Measurements from ENCODE around the gene ANKRD39. TPM values are rescaled to one million over a fixed set of nuclear protein-coding genes. Genes with fewer than 3 reads are reported as not detected.

ANKRD39 gene
- total and polyA plus RNA-seq, 2 experiments from 2014 or later: 17.5 to 32.0 TPM

DNA sequence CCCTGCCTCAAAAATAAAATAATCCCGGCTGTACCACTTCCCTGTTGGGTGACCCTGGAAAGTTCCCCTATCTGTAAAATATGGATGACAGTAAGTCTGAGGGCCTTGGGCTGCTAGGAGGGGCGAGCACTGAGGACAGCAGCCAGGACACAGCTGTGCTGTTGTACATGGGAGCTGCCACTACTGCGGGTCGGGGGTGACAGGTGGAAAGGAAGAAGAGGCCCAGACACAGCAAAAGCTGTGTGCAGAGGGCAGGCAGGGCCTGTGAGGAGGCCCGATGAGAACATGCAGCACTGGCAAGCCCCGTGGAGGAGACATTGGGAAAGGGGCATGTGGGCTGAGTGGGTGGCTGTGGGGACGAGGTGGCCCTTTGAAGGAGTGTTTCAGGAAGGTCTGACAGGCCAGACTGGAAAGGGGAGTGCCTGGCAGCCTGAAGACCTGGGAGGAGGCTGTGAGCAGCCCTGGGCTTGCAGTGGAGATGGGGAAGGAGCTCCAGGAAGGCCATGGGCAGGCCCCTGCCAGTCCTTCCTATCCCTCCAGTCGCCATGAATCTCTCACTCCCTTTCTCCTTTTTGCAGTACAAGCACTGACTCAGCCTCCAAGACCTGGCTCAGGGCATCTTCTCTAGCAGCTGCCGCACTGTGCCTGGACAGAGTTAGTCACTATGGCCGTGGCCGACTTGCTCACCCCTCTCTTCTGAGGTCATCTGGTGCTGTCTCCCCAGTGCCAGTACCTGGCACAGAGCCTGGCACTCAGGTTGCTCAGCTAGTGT is 41.0 kb upstream of the ANKRD39 start (continued):
- TF ChIP-seq, protein P1, sequence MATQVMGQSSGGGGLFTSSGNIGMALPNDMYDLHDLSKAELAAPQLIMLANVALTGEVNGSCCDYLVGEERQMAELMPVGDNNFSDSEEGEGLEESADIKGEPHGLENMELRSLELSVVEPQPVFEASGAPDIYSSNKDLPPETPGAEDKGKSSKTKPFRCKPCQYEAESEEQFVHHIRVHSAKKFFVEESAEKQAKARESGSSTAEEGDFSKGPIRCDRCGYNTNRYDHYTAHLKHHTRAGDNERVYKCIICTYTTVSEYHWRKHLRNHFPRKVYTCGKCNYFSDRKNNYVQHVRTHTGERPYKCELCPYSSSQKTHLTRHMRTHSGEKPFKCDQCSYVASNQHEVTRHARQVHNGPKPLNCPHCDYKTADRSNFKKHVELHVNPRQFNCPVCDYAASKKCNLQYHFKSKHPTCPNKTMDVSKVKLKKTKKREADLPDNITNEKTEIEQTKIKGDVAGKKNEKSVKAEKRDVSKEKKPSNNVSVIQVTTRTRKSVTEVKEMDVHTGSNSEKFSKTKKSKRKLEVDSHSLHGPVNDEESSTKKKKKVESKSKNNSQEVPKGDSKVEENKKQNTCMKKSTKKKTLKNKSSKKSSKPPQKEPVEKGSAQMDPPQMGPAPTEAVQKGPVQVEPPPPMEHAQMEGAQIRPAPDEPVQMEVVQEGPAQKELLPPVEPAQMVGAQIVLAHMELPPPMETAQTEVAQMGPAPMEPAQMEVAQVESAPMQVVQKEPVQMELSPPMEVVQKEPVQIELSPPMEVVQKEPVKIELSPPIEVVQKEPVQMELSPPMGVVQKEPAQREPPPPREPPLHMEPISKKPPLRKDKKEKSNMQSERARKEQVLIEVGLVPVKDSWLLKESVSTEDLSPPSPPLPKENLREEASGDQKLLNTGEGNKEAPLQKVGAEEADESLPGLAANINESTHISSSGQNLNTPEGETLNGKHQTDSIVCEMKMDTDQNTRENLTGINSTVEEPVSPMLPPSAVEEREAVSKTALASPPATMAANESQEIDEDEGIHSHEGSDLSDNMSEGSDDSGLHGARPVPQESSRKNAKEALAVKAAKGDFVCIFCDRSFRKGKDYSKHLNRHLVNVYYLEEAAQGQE (IDR thresholded peaks at IDR 0.05; ENCODE audit: unreplicated experiment): no peak
- TF ChIP-seq, protein P2, sequence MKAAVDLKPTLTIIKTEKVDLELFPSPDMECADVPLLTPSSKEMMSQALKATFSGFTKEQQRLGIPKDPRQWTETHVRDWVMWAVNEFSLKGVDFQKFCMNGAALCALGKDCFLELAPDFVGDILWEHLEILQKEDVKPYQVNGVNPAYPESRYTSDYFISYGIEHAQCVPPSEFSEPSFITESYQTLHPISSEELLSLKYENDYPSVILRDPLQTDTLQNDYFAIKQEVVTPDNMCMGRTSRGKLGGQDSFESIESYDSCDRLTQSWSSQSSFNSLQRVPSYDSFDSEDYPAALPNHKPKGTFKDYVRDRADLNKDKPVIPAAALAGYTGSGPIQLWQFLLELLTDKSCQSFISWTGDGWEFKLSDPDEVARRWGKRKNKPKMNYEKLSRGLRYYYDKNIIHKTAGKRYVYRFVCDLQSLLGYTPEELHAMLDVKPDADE (IDR thresholded peaks at IDR 0.05): no peak
- no peak for TF ChIP-seq JUNB (IDR thresholded peaks at IDR 0.05; ENCODE audit: unreplicated experiment)
- TF ChIP-seq, protein P3, sequence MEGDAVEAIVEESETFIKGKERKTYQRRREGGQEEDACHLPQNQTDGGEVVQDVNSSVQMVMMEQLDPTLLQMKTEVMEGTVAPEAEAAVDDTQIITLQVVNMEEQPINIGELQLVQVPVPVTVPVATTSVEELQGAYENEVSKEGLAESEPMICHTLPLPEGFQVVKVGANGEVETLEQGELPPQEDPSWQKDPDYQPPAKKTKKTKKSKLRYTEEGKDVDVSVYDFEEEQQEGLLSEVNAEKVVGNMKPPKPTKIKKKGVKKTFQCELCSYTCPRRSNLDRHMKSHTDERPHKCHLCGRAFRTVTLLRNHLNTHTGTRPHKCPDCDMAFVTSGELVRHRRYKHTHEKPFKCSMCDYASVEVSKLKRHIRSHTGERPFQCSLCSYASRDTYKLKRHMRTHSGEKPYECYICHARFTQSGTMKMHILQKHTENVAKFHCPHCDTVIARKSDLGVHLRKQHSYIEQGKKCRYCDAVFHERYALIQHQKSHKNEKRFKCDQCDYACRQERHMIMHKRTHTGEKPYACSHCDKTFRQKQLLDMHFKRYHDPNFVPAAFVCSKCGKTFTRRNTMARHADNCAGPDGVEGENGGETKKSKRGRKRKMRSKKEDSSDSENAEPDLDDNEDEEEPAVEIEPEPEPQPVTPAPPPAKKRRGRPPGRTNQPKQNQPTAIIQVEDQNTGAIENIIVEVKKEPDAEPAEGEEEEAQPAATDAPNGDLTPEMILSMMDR (conservative IDR thresholded peaks at IDR 0.05; ENCODE audit: low read depth in 2 of 2): no peak

DNA sequence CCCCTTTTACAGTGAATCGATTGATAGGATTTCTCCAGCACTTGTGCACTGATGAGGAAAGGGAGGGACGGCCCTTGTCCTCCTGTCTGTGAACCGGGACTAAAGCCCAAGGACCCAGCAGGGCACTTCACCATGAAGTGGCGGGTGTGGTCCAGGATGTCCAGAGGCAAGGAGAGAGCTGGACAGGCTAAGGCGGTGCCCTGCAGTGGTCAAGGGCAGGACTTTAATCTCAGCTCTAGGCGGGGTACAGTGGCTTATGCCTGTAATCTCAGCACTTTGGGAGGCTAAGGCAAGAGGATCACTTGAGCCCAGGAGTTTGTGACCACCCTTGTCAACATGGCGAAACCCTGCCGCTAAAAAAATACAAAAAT is 40.3 kb upstream of the ANKRD39 start:
- Histone ChIP-seq H3K4me2 (no peak overlapping the region), H3F3A (replicated peaks; ENCODE audit: low read depth) (no peaks in the 10 kb centered on the region), H3K9me2 (ENCODE audit: insufficient read depth) (no peaks in the 10 kb centered on the region), H3K27me3 (ENCODE audit: insufficient read depth) (no peaks in the 10 kb centered on the region), H3K36me3 (ENCODE audit: insufficient read depth) (no peaks in the 10 kb centered on the region), H3K79me2 (replicated peaks; ENCODE audit: insufficient read depth) (no peaks in the 10 kb centered on the region), H3K27ac (ENCODE audit: low read depth) (no peak overlapping the region), H2AFZ (peak overlapping the region; percentile 66; the same call in 1 of the 2 replicates), H3K4me1 (ENCODE audit: insufficient read depth) (peaks cover 10% of the 10 kb centered on the region), H4K20me1 (replicated peaks; ENCODE audit: insufficient read depth) (no peaks in the 10 kb centered on the region), H3K4me3 (no peak overlapping the region)
- Mint-ChIP-seq H3K36me3 (ENCODE audit: low read depth) (no peaks in the 10 kb centered on the region), H3K27me3 (ENCODE audit: insufficient read depth, low read depth, poor library complexity) (peaks cover 7% of the 10 kb centered on the region), H3K27ac (no peak overlapping the region; the same call in 1 of the 2 replicates), H3K4me3 (no peak overlapping the region), H3K9me3 (no peaks in the 10 kb centered on the region), H3K4me1 (peaks cover 17% of the 10 kb centered on the region)
- ATAC-seq (no peak), DNase-seq (ENCODE audit: low spot score) (no peak)
- TF ChIP-seq, protein P1 (IDR thresholded peaks at IDR 0.05; ENCODE audit: unreplicated experiment): no peak
- TF ChIP-seq, protein P4, sequence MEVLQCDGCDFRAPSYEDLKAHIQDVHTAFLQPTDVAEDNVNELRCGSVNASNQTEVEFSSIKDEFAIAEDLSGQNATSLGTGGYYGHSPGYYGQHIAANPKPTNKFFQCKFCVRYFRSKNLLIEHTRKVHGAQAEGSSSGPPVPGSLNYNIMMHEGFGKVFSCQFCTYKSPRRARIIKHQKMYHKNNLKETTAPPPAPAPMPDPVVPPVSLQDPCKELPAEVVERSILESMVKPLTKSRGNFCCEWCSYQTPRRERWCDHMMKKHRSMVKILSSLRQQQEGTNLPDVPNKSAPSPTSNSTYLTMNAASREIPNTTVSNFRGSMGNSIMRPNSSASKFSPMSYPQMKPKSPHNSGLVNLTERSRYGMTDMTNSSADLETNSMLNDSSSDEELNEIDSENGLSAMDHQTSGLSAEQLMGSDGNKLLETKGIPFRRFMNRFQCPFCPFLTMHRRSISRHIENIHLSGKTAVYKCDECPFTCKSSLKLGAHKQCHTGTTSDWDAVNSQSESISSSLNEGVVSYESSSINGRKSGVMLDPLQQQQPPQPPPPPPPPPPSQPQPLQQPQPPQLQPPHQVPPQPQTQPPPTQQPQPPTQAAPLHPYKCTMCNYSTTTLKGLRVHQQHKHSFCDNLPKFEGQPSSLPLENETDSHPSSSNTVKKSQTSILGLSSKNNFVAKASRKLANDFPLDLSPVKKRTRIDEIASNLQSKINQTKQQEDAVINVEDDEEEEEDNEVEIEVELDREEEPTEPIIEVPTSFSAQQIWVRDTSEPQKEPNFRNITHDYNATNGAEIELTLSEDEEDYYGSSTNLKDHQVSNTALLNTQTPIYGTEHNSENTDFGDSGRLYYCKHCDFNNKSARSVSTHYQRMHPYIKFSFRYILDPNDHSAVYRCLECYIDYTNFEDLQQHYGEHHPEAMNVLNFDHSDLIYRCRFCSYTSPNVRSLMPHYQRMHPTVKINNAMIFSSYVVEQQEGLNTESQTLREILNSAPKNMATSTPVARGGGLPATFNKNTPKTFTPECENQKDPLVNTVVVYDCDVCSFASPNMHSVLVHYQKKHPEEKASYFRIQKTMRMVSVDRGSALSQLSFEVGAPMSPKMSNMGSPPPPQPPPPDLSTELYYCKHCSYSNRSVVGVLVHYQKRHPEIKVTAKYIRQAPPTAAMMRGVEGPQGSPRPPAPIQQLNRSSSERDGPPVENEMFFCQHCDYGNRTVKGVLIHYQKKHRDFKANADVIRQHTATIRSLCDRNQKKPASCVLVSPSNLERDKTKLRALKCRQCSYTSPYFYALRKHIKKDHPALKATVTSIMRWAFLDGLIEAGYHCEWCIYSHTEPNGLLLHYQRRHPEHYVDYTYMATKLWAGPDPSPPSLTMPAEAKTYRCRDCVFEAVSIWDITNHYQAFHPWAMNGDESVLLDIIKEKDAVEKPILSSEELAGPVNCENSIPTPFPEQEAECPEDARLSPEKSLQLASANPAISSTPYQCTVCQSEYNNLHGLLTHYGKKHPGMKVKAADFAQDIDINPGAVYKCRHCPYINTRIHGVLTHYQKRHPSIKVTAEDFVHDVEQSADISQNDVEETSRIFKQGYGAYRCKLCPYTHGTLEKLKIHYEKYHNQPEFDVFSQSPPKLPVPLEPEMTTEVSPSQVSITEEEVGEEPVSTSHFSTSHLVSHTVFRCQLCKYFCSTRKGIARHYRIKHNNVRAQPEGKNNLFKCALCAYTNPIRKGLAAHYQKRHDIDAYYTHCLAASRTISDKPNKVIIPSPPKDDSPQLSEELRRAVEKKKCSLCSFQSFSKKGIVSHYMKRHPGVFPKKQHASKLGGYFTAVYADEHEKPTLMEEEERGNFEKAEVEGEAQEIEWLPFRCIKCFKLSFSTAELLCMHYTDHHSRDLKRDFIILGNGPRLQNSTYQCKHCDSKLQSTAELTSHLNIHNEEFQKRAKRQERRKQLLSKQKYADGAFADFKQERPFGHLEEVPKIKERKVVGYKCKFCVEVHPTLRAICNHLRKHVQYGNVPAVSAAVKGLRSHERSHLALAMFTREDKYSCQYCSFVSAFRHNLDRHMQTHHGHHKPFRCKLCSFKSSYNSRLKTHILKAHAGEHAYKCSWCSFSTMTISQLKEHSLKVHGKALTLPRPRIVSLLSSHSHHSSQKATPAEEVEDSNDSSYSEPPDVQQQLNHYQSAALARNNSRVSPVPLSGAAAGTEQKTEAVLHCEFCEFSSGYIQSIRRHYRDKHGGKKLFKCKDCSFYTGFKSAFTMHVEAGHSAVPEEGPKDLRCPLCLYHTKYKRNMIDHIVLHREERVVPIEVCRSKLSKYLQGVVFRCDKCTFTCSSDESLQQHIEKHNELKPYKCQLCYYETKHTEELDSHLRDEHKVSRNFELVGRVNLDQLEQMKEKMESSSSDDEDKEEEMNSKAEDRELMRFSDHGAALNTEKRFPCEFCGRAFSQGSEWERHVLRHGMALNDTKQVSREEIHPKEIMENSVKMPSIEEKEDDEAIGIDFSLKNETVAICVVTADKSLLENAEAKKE (CRISPR knock-in tag; IDR thresholded peaks at IDR 0.05): no peak
- TF ChIP-seq CREB1 (CRISPR knock-in tag; IDR thresholded peaks at IDR 0.05; ENCODE audit: low read depth) (no peak), JUNB (IDR thresholded peaks at IDR 0.05; ENCODE audit: unreplicated experiment) (no peak)

All from GM23338 (cell line).